ENCODE data around the gene MEP1A.
"Not testable (repeated sequence)": the region's sequence is repeated elsewhere in the genome, so short reads cannot be mapped to it uniquely, and the experiment has no call there.

The MEP1A gene

DNA sequence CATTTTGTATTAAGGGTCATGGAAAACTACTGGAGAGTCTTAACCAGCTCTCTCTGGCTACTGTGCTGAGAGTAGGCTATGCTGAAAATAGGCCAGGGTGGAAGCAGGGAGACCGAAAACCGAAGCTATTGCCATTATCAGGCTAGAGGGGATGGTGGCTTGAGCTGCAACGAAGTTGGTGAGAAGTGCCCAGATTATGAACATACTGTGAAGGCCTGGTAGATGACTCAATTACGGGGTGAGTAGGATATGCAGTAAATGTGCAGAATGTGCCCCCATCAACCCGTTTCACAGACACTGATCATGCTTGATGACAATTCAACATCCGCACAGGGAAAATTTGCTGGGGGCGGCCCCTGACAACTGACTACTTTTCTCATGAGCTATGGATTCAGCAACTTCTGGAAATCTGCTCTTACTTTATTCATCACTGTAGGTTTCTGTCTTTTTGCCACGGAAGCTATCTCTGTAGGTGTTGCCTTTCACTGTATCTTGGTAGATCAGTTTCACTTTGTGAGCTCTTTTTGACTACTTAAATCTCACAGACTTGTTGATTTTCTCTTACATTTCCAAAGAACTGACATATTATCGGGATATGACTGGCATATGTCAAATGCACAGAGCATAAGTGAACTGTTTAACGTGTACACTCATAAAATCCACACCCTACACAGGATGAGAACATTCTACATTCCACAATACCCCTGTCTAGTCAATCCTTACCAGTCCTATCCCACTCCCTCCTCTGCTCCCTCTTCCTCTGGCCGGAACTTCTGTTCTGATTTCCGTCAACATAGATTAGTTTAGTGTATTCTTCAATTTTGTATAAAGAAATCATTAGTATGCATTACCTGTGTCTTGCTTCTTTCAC, 15.5 kb upstream of the MEP1A start:
- no peak for DNase-seq

DNA sequence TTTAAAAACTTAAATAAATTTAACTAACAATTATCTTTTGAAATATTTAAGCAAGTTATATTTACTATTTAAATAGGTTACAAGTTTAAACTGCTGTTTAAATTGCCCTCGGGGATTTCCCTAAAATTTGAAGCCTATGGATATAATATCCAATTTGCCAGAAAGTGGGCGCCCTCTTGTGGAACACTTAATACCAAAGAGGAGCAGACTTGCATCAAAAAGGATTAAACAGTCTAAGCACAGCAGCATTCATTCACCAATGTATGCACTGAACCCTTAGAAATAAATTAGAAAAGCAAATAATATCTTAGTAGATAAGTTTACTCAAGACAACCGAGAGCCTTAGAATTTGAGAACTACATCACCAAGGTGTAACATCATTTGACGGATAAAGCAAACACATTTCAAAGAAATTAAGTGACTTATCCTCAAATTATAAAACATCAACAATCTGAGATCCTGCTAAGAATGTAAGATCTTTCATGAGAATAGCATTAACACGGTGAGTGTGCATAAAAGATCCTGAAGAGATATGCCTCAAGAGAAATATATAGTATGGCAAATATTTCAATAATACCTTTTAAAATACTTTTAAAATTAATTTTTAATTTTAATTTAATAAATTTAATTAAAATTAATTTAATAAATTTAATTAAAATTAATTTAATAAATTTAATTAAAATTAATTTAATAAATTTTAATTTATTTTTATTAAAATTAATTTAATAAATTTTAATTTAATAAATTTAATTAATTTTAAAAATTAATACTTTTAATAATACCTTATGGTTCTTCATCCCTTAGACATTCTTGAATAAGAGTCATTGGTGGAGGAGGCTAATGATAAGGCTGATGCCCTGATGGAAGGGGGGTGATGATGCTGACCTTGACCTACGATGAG, 11.5 kb upstream of the MEP1A start:
- peak; percentile 84 for DNase-seq

GRCh38 chr6:46784535-46784934, 8.7 kb upstream of the MEP1A start:
- no peak for DNase-seq

GRCh38 chr6:46787871-46788540, 5.2 kb upstream of the MEP1A start:
- DNase-seq = no peak

DNA sequence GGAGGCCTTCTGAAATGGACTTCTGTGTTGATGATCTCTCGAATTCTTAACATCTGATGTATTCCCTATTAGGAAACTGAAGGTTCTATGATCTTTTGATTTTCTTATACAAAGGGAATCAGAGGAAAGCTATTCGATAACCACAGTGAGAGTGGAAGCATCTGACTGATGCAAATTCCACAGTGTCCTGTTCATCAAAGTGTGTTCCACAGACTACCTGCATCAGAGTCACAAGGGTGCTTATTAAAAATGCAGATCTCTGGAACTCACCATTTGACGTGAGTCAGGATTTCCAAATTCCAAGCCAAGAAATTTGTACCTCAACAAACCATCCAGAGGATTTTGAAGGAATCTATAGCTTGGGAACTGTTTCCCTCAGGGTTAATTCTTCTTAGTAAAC, 4.4 kb upstream of the MEP1A start:
- DNase-seq = no peak

DNA sequence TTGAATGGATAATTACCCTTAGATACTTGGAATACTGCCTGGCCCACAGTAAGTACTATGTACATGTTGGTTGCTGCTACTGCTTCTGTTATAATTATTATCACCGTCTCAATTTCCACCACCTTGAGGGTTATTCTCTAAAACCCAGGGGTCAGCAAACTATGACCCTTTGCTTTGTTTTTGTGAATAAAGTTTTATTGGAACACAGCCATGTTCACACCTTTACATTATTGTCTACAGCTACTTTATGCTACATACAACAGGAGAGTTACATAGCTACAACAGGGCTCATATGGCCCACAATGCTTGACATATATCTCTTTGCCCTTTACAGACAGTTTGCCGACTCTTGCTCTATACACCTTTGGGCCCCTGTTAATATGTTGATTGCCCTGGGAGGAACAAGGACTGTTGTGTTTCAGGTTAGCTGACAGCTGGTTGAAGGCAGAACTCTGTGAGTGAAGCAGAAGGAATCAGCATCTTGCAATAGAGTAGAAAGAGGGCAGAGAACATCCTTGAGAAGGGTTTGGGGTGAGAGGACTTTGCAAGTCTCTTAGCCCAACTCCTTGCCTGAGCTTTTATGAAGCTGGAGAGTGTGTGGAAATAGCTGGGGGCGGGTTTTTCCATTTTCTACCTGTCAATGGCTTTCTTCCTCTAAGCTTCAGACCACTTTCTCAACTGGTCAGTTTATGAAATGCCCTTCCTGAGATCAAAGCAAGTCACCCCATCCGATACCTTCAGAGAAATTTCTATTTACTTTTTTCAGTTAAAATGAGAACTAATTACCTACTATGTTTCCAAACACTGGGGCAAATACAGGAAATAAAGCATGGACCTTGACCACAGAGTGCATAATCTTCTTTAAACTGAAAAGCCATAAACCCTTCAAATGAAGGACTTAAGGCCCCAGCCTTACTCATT, 3.5 kb upstream of the MEP1A start:
- DNase-seq = no peak

- DNase-seq = no peak
Observed at GRCh38 chr6:46790355-46790874, 2.8 kb upstream of the MEP1A start.

DNA sequence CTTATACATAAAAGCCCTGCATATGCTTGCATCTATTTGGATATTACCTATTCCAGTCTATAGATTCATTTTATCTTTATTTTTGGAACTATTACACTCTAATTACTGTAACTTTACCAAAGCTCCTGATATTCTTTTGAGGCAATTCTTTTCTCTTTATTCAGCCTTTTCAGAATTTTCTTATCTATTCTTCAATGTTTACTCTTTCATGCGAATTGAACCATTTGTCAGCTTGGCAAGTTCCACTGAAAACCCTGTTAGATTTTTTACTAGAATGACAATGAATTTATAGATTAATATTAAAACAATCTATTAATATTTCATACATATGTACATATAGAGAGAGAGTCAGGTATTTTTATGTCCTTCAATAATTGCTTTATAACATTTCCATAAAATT, 554 bp upstream of the MEP1A start:
- no peak for DNase-seq

DNA sequence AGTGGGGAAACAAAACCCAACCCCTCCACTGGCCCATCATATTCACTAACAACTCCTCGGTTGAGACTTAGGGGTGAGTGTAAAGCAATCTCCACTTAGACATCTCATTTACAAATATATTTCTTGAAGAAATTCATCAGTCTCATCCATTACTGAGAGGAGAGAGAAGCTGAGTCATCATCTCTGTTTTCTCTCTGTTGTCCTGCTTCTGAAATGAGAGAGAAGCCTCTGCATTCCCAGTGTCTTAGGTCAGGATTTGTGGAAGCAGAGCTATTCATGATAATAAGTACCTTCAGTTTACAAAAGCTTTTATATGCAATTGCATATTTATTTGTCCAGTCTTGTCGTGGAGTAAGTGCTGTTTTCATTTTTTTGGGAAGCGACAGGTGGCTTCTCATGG, 879 bp downstream of the MEP1A start:
- DNase-seq = no peak

- no peak for DNase-seq
Observed at GRCh38 chr6:46795816-46796215, 2.6 kb downstream of the MEP1A start.

- DNase-seq = no peak
Observed at GRCh38 chr6:46796848-46797580, 3.8 kb downstream of the MEP1A start.

DNA sequence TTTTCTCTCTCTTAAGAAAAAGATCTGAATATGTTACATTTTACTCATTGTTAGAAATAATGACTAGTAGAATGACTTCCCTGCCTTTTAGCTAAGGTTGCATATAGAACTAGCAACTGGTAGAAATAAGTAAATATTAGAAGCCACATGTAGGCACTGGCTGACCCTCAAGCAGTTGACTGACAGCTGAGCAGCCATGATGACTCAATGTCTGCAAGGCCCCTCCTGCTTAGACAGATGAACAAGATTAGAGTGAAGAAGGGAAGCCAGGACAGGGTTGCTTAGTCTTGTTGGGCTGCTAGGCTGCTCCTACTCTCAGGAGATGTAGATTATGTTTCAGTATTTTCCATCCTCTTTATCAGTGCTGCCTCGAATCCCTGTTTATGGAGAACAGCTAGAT, 6.5 kb downstream of the MEP1A start:
- DNase-seq = no peak

- no peak for DNase-seq
Observed at GRCh38 chr6:46808806-46809205, 15.6 kb downstream of the MEP1A start.

DNA sequence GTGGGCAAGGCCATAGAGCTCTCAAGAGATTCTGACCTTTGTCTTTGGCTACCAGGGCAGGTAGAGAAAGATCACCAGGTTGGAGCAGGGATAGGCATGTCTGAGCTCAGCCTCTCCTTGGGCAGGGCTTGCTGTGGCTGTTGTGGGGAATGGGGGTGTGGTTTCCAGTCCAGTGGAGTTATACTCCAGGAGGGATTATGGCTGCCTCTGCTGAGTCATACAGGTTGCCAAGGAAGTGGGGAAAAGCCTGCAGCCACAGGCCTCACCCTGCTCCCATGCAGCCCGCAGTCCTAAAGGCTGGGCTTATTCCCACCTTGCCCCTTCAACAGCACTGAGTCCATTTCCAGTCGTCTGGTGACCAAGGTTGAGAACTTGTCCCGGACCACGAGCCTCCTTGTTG, 21.9 kb downstream of the MEP1A start:
- no peak for DNase-seq

GRCh38 chr6:46816626-46817025, 23.4 kb downstream of the MEP1A start:
- DNase-seq = no peak

- DNase-seq = no peak
Observed at GRCh38 chr6:46819561-46819960, 26.4 kb downstream of the MEP1A start.

GRCh38 chr6:46821458-46821881, 28.3 kb downstream of the MEP1A start:
- DNase-seq = no peak

GRCh38 chr6:46828939-46829338, 35.8 kb downstream of the MEP1A start:
- DNase-seq = no peak

DNA sequence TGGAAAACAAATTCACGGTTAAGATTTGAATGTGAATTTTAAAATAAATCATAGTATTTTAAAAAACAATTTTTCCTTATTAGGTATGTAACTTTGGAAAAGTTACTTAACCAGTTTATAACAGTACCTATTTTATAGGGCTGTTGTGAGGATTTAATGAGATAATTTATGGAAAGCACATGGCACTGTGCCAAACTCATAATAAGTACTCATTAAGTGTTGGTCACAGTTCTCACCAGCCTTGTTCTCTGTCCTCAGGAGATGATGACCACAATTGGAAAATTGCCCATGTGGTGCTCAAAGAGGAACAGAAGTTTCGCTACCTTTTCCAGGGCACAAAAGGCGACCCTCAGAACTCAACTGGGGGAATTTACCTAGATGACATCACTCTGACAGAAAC, 39.6 kb downstream of the MEP1A start:
- peak; percentile 13 for DNase-seq

- not testable (repeated sequence) for DNase-seq
Observed at GRCh38 chr6:46834257-46834916, 41.2 kb downstream of the MEP1A start.

- not testable (repeated sequence) for DNase-seq
Observed at GRCh38 chr6:46834991-46835390, 41.8 kb downstream of the MEP1A start.

Measured in NCI-H1105 treated with DMSO at 0.1 percent for 48 hours (cell line).